HG03280 (cell line): ENCODE data around the gene LNPK.
"Not testable (repeated sequence)": the region's sequence is repeated elsewhere in the genome, so short reads cannot be mapped to it uniquely, and the experiment has no call there.

Source experiments
- ATAC-seq: cut with Tn5 transposase; IDR thresholded peaks from one replicate; pipeline ENCODE4 v1.9.1; 2021; ENCODE audit warnings: mild to moderate bottlenecking, moderate library complexity; ENCODE audit not compliant: unreplicated experiment

Gene LNPK

DNA sequence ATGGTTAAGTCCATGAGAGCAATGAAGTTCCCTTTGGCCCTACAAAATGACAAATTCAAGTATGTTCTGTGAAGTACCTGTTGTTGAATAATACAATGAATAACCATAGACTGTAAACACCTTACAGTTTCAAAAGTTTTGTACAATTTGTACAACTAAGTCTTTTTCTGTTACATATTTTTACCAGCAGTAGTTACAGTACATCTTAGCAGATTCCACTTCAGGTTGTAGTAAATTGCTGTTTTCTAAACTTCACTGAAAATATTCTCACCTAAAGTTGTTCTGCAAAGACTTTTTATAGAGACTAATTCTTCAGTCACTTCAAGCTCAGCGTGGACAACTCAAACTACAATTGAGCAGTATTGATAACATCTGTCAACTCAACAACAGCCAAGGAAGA is 28.7 kb downstream of the LNPK start:
- ATAC-seq: no peak

DNA sequence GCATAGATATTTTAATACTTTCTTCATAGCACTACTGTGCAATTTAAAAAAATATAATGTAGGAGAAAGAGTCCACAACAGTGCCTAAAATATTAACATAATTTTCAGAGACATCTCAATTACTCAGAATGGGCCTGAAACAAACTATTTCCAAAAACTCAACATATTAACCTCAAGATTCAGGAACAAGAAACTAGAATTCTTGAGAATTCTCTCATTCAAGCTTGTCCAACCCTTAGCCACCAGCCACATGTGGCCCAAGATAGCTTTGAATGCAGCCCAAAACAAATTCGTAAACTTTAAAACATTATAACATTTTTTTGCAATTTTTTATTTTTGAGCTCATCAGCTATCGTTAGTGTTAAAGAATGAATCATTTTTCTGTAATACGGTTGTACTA is 35.2 kb downstream of the LNPK start:
- ATAC-seq: no peak

DNA sequence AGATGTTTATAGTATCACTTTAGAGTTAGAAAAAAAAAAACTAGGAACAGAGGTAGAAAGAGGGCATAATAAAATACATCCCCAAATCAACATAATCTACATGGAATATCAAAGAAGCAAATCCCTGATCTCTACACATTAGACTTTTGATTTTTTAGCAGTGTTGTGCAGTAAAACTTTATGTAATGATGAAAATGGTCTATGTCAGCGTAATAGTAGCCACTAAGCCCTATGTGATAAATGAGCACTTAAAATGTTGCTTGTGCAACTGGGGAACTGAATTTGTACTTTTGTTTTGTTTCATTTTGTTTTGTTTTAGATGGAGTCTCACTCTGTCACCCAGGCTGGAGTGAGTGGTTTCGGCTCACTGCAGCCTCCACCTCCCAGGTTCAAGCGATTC is 36.3 kb downstream of the LNPK start:
- ATAC-seq: no peak

DNA sequence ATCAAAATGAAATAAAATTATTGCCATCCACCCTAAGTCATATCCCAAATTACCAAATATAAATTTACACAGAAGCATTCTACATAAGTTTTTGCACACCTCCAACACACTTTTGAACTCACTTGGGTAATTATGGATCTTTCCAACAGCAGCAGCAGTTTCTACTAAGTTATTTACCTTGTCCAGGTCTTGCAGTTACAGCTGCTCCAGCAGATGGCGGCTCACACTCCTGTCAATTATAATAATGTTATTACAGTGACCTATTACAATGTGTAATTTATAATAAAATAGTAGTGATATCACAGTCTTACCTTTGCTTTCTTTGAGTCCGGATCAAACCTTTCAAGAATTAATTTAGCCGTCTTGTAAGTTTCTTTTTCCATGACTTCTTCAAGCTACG is 37.9 kb downstream of the LNPK start:
- ATAC-seq: no peak

DNA sequence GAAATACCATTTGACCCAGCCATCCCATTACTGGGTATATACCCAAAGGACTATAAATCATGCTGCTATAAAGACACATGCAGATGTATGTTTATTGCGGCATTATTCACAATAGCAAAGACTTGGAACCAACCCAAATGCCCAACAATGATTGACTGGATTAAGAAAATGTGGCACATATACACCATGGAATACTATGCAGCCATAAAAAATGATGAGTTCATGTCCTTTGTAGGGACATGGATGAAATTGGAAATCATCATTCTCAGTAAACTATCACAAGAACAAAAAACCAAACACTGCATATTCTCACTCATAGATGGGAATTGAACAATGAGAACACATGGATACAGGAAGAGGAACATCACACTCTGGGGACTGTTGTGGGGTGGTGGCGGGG is 38.9 kb downstream of the LNPK start:
- not testable (repeated sequence) for ATAC-seq

DNA sequence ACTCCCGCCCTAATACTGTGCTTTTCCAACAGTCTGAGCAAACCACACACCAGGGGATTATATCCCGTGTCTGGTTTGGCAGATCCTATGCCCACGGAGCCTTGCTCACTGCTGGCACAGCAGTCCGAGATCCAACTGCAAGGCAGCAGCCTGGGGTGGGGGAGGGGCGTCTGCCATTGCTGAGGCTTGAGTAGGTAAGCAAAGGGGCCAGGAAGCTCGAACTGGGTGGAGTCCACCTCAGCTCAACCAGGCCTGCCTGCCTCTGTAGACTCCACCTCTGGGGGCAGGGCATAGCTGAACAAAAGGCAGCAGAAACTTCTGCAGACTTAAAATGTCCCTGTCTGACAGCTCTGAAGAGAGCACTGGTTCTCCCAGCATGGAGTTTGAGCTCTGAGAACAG is 44.2 kb downstream of the LNPK start:
- ATAC-seq: no peak

DNA sequence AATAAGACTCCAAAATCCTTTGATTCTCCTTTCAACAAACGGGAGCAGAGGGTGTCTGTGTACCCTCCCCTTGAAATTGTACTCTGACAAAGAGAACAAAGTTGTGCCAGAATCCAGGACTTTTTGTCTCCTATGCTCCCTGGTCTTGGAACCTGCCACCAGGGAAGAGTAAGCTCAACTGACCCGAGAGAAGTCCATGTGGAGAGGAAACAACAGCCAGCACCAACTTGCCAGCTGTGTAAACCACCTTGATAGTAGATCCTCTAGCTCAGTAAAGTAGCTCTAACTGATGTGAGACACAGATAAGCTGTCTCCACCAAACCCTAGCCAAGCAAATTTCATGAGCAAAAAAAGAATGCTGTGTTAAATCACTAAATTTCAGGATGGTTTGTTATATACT is 46.9 kb downstream of the LNPK start:
- ATAC-seq: no peak

DNA sequence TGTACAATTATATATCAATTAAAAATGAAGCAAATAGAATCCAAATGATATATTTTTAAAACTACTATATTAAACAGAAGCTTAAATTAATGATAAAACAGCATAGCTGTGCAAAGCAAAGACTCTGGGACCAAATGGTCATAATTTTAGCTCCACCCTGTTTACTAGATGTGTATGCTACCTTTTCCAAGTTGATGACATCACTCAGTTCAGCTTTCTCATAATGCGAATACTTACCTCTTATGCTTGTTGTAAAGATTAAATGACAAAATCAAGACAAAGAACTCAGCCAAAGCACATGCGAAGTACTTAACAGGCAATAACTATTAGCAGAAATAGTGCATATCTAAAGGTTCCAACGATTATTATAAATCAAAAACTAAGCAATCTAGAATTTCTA is 51.6 kb downstream of the LNPK start:
- no peak for ATAC-seq

DNA sequence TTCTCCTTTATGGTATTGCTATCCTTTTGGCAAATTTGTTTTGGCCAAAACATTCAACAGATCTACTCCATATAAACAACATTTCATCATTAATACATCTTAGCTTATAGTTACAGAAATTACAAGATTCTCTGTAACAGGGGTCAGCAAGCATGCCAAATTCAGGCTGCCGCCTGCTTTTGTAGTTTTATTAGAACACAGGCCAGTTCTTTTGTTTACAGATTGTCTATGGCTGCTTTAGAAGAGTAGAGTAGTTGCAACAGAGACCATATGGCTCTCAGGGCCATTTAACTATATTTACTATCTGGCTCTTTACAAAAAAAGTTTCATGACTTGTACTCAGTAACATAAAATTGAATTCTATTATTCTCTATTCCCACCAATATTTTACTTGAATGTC is 53.9 kb downstream of the LNPK start:
- ATAC-seq: no peak

DNA sequence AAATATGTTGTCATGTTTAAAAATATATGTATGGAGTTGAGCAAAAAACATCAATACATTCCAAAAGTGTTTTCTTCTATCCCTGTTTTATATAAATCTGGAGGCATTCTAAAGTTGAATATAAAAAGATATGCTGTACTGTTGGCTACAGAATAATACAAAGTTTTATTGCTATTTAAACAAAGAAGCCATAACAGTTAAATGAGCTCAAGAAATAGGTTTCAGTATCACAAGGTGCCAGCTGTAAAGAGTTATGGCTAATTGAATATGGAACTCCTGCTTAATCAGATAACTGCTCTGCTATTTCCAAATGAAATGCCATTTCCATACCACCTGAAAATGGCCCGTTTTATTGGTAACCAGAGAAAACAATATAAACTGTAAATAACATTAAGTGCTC is 55.0 kb downstream of the LNPK start:
- ATAC-seq: no peak

DNA sequence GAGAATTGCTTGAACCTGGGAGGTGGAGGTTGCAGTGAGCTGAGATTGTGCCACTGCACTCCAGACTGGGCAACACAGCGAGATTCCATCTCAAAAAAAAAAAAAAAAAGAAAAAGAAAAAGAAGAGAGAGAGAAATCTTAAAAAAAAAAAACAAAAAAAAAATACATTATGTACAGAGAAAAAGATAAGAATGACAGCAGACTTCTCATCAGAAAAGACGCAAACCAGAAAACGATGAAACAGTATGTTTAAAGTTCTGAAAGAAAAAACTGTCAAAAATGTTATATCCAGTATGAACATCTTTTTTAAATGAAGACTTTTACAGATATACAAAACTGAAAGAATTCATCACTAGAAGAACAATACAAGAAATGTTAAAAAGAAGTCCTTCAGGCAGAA is 60.4 kb downstream of the LNPK start:
- no peak for ATAC-seq

DNA sequence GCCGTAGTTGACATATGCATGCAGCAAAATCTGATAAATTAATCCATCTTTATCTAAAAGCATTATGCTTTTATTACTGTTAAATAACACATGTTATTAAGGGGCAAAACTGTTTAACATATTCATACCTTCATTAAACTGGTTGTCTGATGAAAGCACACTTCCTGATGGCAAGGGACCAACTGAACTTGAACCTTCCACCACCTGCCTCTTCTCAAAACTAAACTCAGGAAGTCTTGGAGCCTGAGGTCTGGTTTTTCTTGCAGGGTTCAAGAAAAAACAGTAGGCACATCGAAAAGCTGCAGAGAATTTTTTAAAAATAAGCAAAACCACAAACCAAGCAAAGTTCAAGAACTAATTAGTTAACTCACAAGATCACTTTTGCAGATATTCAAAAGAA is 64.9 kb downstream of the LNPK start:
- ATAC-seq: no peak

DNA sequence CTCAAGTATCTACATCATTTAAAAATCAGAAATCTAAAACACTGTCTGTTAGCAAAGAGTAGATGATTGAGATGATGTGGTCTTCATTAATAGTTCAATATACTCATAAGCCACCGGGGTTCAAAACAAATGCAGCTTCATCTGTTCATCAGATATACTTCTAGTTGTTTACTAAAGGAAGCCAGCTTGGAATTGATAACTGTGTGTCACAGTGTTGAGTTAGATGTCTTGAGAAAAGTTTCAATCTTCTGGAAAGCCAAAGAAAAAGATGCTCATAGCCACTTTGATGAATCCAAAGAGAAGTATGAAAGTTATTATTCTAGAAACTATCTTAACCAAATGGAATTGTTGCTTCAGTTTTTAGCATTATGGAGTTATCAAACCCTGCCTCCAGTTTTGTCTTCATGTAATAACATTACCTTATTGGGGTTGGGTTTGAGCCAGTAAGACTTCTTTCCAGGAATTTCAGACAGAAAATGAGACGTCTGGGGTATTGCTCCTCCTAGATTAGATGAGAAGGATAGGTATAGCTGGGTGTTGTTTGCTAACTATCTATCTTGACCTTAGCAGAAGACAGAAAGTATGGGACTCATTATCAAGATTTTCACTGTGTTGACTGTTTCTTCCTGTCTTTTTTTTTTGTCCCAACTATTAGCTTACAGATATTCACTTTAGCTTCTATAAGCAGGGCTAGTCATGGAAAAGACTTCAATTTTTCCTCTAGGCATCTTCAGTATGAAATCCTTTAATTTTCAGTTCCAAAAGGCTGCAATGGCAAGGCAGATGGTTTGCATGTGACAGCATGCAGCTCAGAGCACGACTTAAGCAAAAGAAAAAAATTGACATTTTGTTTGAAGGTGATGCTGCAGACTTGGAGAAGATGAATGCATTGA is 66.5 kb downstream of the LNPK start:
- ATAC-seq: no peak

DNA sequence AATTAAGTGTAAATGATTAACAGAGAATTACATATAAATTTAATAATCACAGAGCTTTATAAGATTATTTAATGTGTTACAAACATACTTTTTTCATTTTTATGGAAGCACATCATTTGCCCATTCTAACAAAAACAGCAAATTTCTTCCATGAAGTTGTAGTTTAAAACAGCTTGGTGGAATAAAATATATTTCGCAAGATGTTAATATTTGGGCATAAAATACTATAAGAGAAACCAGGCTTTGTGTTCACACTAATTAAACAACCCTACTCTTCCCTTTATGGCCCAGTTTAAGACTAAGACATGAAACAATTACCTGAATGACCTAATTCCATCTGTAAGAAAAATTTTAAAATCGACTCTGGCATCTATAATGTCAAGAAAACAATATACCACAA is 69.4 kb downstream of the LNPK start:
- no peak for ATAC-seq

DNA sequence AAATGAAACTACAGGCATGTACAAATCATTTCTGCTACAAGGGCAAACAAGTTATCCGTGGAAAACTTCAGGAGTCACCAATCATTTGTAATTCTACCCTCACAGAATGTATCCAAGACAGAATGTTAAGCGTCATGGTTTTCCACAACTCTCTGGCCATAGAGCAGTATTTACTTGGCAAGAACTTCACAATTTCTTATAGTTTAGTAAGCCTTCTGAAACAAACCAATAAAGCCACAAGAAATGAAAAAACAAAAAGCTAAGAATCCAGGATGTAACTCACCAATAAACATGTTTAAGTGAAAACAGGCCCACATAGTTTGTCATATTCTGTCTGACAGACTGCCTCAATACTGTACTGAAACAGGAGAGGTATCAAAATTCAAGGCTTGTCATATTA is 70.3 kb downstream of the LNPK start:
- no peak for ATAC-seq

DNA sequence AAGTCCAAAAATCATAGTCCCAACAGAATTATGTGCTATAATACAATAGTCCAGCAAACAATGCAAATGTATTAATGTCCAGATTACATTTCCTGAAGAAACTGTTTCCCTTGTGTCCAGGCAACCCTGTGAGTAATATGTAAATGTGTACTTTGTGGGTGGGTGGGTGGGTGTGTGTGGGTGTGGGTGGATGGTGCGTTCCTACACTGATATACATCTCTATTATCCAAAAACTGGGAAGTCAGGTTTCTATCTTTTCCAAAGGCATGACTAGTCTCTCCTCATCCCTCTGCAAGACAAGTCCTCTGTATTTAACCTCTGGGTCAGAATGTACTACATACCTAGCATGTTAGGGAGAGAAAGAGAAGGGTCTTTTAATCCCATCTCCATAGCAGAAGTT is 71.6 kb downstream of the LNPK start:
- no peak for ATAC-seq

DNA sequence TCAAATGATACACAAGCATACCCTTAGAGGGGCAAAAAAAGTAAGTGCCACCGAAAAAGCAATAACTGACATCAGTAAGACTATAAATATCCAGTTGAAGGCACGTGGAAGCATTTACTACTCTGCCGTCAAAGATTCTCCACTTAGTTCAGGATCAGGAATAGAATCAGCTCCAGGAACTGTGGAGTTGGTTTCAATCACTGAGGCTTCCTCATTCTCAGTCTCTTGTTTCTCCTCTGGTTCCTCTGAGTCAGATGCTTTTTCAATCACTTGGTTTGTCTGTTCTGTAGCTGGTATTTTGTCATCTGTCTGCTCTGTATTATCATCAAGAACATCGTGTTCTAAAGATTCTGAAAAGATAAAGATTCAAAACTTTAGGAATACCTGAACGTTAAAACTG is 72.2 kb downstream of the LNPK start:
- no peak for ATAC-seq

DNA sequence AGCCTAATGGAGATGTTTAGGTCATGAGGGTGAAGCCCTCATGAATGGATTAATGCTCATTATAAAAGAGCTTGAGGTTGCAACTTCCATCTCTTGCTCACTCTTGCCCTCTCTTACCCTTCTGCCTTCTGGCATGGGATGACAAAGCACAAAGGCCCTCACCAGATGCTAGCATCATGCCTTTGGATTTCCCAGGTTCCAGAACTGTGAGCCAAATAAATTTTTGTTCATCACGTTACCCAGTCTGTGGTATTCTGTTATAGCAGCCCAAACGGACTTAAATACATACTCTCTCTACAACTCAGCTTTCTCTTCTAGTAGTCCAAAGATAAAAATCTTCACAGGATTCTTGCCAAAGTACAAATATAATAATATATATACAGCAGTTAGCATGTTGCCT is 75.8 kb downstream of the LNPK start:
- no peak for ATAC-seq

DNA sequence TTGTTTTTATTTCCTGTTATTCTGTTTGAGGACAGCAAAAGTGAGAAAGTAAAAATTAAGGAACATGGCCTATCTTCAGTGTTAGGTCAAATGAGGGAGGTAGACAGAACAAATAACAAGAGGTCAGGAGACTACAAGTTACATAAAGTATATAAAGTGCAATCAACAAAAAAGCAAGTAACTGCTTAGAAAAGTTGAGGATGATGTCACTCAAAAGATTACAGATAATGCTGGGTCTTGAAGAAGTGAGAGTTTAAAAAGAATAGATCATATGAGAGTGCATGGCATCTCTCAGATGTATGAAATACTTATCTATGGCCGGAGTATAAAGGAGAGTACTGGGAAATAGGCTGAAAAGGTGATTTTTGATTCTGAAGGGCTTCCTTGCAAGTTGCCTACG is 79.9 kb downstream of the LNPK start:
- no peak for ATAC-seq

DNA sequence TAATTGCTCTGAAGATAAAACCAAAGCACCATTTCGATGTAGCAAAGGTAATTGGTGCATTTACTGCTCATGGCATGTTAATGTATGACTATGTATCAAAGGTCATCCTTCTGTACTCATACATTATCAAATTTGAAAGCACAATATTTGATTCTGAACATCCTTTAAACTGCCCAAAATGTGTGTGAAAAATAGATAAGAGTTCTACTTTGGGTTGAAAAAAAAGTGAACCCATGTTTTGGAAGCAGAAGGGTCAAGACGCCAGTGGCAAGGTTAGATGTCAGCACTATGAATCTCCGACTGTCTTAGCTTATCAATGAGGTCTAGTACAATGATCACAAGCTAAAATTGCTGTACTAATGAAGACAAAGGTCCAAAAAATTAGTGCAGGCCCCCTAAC is 83.1 kb downstream of the LNPK start:
- ATAC-seq: no peak

DNA sequence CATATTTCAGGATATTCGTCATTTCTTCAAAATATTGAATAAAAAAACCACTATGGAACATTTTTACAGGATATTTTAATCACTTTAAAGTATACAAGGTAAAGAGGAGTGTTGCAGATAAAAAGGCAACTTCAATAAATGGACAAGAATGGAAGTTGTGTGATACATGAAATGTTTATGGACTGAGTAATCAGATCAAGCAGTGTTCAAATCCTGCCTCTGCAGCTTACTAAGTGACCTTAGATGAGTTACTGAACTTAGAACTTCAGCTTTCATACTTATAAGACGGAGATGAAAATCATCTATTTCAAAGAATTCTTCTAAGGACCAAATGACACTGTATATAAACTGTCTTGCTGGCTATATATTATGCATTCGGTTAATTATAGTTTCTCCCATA is 87.2 kb downstream of the LNPK start:
- ATAC-seq: no peak

DNA sequence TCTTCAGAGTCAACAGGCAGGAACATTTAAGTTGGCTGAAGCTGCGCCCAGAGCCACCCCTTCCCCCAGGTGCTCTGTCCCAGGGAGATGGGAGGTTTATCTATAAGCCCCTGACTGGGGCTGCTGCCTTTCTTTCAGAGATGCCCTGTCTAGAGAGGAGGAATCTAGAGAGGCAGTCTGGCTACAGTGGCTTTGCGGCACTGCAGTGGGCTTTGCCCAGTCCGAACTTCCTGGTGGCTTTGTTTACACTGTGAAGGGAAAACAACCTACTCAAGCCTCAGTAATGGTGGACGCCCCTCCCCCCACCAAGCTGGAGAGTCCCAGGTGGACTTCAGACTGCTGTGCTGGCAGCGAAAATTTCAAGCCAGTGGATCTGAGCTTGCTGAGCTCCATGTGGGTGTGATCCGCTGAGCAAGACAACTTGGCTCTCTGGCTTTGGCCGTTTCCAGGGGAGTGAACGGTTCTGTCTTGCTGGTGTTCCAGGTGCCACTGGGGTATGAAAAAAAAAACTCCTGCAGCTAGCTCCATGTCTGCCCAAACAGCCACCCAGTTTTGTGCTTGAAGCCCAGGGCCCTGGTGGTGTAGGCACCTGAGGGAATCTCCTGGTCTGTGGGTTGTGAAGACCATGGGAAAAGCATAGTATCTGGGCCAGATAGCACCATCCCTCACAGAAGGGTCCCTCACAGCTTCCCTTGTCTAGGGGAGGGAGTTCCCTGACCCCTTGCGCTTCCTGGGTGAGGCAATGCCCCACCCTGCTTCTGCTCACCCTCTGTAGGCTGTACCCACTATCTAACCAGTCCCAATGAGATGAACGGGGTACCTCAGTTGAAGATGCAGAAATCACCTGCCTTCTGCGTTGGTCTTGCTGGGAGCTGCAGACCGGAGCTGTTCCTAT is 88.0 kb downstream of the LNPK start:
- ATAC-seq: not testable (repeated sequence)
